Fibroblast of pulmonary artery (primary cell): Measurements from ENCODE around the gene RPL18.

Experiments used
- DNase-seq: peaks from one replicate; pipeline ENCODE4 v3.0.0-alpha.2; 2010; ENCODE audit warnings: low read depth
- H3K4me3 ChIP-seq: replicated peaks from 2 replicates; pipeline ENCODE4 v1.5.1; 2011; ENCODE audit warnings: low read depth, mild to moderate bottlenecking, control low read depth, low read length, moderate library complexity
- TF ChIP-seq, protein P1 (sequence below): IDR thresholded peaks from 2 replicates; pipeline ENCODE4 v1.5.1; 2011; ENCODE audit warnings: mild to moderate bottlenecking, control low read depth, low read length, inconsistent platforms; ENCODE audit errors: missing control alignments

RPL18 gene

DNA sequence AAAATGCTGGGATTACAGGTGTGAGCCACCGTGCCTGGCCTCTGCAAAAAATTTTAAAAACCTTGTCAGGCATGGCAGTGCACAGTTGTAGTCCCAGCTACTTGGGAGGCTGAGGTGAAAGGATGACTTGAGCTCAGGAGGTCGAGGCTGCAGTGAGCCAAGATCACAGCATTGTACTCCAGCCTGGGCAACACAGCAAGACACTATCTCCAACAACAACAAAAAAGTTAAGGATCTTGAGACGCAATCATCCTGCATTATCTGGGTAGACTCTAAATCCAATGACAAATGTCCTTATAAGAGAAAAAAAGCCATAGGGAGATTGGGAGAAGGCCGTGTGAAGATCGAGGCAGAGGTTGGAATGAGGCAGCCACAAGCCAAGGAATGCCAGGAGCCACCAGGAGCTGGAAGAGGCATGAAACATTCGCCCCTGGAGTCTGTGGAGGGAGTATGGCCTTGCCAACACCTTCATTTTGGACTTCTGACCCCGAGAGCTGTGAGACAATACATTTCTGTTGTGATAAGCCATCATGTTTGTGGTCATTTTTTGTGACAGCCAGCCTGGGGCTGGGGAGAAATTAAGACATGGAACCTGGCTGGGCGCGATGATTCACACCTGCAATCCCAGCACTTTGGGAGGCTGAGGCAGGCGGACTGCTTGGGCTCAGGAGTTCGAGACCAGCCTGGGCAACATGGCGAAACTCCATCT, 32.1 kb upstream of the RPL18 start:
- no peak overlapping the region for H3K4me3 ChIP-seq
- TF ChIP-seq, protein P1, sequence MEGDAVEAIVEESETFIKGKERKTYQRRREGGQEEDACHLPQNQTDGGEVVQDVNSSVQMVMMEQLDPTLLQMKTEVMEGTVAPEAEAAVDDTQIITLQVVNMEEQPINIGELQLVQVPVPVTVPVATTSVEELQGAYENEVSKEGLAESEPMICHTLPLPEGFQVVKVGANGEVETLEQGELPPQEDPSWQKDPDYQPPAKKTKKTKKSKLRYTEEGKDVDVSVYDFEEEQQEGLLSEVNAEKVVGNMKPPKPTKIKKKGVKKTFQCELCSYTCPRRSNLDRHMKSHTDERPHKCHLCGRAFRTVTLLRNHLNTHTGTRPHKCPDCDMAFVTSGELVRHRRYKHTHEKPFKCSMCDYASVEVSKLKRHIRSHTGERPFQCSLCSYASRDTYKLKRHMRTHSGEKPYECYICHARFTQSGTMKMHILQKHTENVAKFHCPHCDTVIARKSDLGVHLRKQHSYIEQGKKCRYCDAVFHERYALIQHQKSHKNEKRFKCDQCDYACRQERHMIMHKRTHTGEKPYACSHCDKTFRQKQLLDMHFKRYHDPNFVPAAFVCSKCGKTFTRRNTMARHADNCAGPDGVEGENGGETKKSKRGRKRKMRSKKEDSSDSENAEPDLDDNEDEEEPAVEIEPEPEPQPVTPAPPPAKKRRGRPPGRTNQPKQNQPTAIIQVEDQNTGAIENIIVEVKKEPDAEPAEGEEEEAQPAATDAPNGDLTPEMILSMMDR, result no peak
- no peak for DNase-seq

DNA sequence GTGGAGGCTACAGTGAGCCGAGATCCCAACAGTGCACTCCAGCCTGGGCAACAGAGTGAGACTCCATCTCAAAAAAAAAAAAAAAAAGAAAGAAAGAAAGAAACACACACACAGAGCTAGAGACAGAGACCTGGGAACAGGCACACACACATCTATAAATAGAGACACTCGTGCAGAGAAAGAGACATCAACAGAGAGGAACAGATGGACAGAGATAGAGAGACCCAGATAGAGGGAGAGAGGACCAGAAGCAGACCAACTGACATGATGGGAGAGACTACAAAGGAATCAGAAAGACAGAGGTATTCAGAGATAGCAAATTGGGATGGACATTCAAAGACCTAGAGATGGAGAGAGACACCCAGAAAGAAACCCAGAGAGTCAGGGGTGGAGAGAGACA, 29.2 kb upstream of the RPL18 start:
- DNase-seq, result no peak
- TF ChIP-seq, protein P1, result no peak
- H3K4me3 ChIP-seq, result no peak overlapping the region

DNA sequence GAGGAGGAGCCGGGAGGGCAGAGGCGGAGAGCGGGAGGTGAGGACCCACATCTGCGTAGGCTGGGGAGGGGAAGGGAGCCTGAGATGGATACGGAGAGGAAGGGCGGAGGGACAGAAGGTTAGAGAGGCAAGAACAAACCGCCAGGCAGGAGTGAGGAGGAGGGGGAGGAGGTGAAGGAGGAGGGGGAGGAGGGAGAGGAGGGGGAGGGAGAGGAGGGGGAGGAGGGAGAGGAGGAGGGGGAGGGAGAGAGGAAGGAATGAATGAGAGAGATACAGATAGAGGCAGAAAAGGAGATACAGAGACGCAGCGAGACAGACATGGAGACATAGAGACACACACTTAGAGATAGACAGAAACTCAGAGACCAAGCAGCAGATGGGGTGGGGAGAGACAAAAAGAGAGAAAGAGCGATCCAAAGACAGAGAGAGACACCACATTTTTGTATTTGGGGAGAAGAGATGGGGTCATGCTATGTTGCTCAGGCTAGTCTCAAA, 27.8 kb upstream of the RPL18 start:
- H3K4me3 ChIP-seq, result peak overlapping the region; percentile 60
- DNase-seq, result peak; percentile 87
- TF ChIP-seq, protein P1, result no peak

DNA sequence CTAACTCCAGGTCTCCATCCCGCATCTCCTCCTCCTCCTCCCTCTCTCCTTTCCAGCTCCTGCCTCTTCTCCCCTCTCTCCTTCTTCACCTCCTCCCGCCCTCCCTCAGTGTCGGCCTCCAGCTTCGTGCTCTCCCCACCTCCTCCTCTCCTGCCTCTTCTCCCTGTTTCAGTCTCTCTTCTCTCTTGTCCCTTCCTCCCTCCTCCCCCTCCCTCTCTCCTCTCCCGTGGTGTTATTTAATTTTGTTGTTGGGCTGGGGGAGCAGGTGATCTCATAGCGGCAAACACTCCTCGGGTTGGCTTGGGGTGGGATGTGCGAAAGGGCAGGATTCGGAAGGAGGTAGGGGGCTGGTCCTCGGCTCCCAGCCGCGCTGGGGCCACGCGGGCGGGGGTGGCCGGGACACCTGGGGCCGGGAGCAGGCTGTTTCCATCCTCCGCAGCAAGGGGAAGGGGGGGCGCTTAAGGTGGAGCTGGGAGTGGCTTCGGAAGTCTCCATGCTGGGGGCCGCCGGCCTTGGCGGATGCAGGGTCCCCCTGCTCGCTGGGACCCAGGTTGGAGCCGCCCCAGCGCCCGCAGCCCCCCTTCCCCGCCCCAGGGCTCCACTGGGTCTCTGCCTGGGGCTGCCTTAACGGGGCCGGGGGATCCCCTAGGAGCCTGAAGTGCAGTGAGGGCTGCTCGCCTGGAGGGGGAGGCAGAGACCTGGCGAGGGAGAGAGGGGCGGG, 27.2 kb upstream of the RPL18 start, which contains the start of gene CA11:
TSS of gene CA11 (minus strand) at position 187 of the 721 bp plus-strand sequence. CDS start 555 bp downstream, outside the sequence.
- TF ChIP-seq, protein P1, result peak; percentile 71
- peak; percentile 33 for DNase-seq
- peak within 1 kb of the TSS; percentile 60 for H3K4me3 ChIP-seq

DNA sequence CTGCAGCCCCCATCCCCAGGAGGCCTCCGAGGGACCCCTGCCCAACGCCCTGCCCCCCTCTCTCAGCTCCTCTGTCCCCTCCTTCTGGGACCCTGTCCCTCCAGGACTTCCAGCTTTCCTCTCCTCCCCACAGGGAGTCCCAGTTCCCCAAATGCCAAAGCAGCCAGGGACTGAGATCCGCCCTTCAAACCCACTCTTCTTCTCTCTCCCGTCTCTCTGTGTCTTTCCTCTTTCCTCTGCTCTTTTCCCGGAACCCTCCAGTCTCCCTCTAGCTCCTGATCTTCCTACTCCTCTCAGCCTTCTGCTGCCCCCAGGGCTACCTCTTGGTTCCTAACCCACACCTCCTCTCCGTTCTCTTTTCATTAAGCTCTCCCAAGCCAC, 26.6 kb upstream of the RPL18 start:
- DNase-seq, result no peak
- H3K4me3 ChIP-seq, result peak overlapping the region; percentile 60
- TF ChIP-seq, protein P1, result no peak

DNA sequence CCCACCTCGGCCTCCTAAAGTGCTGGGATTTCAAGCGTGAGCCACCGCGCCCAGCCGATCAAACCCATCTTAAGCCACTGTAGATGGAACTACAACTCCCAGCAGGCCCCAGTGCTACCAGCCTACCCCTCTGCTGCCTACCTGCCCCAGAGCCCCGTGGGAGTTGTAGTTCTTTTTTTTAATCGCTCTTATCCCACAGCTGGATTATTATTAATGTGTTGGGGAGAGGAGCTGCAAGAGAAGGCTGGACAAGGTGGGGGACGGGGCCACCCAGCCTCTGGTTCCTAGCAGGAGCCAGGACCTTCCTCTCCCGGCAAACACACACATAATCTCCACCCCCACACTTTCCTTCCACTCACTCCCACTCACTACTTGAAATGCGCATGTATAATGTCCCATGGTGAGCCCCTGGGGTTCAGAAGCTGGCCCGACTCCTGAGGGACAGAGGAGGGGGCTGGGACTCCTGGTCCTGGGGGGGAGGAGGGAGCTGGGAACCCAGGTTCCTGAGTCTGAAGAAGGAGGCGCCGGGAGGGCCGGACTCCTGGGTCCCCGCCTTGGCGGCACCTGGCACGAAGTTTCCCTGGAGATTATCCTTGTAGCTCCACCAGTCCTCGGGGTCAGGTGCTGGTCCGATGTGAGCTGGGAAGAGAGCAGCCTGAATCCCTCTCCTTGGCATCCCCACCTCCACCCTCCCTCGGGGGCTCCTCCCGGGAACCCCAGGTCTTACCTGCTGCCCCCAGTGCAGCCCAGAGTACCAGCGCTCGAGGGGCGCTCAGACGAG, 26.1 kb upstream of the RPL18 start:
- peak; percentile 82 for DNase-seq
- TF ChIP-seq, protein P1, result no peak
- H3K4me3 ChIP-seq, result peak overlapping the region; percentile 60
